Immature natural killer cell (primary cell): ENCODE results near the gene CTBP2. TPM values are rescaled to one million over a fixed set of nuclear protein-coding genes. Genes with fewer than 3 reads are reported as not detected.
A peak's percentile ranks its signal among the peaks of the same experiment; 100 is the strongest.
"Not testable (repeated sequence)": the region's sequence is repeated elsewhere in the genome, so short reads cannot be mapped to it uniquely, and the experiment has no call there.

Experiments
- DNase-seq, 3 donors: peaks; one replicate each; pipeline ENCODE4 v3.0.0; 2022; ENCODE audit warnings: mixed read lengths in 1 of 3
- H3K27ac Mint-ChIP-seq, 6 donors: one replicate each; pipeline ENCODE4 v1.8.0; 2020; ENCODE audit warnings: mixed read lengths in 6 of 6, mild to moderate bottlenecking in 5 of 6, inconsistent platforms in 4 of 6, moderate library complexity in 3 of 6
- H3K27me3 Mint-ChIP-seq, 3 donors: one replicate each; pipeline ENCODE4 v1.8.0; 2020 to 2021; ENCODE audit warnings: low read depth in 3 of 3, mild to moderate bottlenecking in 3 of 3, mixed read lengths in 3 of 3, moderate library complexity in 3 of 3, inconsistent platforms in 1 of 3
- H3K36me3 Mint-ChIP-seq, 3 donors: one replicate each; pipeline ENCODE4 v1.8.0; 2020; ENCODE audit warnings: mixed read lengths in 3 of 3, inconsistent platforms in 2 of 3, mild to moderate bottlenecking in 2 of 3
- H3K4me1 Mint-ChIP-seq, 2 donors: one replicate each; pipeline ENCODE4 v1.8.0; 2020; ENCODE audit warnings: inconsistent platforms in 2 of 2, mild to moderate bottlenecking in 2 of 2, mixed read lengths in 2 of 2, moderate library complexity in 1 of 2
- H3K4me3 Mint-ChIP-seq, 5 donors: one replicate each; pipeline ENCODE4 v1.8.0; 2020; ENCODE audit warnings: mild to moderate bottlenecking in 5 of 5, mixed read lengths in 5 of 5, inconsistent platforms in 3 of 5, moderate library complexity in 3 of 5
- H3K9me3 Mint-ChIP-seq, 6 donors: one replicate each; pipeline ENCODE4 v1.8.0; 2020; ENCODE audit warnings: mild to moderate bottlenecking in 6 of 6, mixed read lengths in 6 of 6, inconsistent platforms in 4 of 6, moderate library complexity in 3 of 6
- polyA plus RNA-seq, 3 donors: library from polyadenylated mRNA; unstranded; fragments of 300-500 nt; fragmentation: Illumina TruSeq; gene quantifications; one replicate each; pipeline ENCODE4 v1.2.3, GENCODE V29; 2021

CTBP2 gene
- polyA plus RNA-seq, 3 donors from 2014 or later, result 89.8 to 154 (median 131) TPM

- Mint-ChIP-seq H3K9me3 (no peaks in the 10 kb centered on the region), H3K27me3 (peaks cover 2 to 7% (median 6%) of the 10 kb centered on the region in 3 donors), H3K27ac (no peak overlapping the region), H3K4me1 (no peaks in the 10 kb centered on the region), H3K36me3 (no peaks in the 10 kb centered on the region), H3K4me3 (no peak overlapping the region)
- DNase-seq, result no peak
These were observed 33.0 kb upstream of the CTBP2 start for GRCh38 chr10:125193306-125193877.

GRCh38 chr10:125192620-125193019 lies 32.3 kb upstream of the CTBP2 start:
- Mint-ChIP-seq H3K36me3 (no peaks in the 10 kb centered on the region), H3K4me1 (no peaks in the 10 kb centered on the region), H3K27ac (no peak overlapping the region), H3K9me3 (no peaks in the 10 kb centered on the region), H3K4me3 (no peak overlapping the region), H3K27me3 (peaks cover 2 to 11% (median 6%) of the 10 kb centered on the region in 3 donors)
- no peak for DNase-seq

GRCh38 chr10:125192005-125192404 lies 31.6 kb upstream of the CTBP2 start:
- no peak overlapping the region for H3K27ac Mint-ChIP-seq
- H3K9me3 Mint-ChIP-seq, result no peaks in the 10 kb centered on the region
- H3K4me1 Mint-ChIP-seq, result no peaks in the 10 kb centered on the region
- peaks cover 4 to 10% (median 6%) of the 10 kb centered on the region in 3 donors for H3K27me3 Mint-ChIP-seq
- no peak overlapping the region for H3K4me3 Mint-ChIP-seq
- no peaks in the 10 kb centered on the region for H3K36me3 Mint-ChIP-seq
- no peak for DNase-seq

- Mint-ChIP-seq H3K27ac (no peak overlapping the region), H3K36me3 (no peaks in the 10 kb centered on the region), H3K27me3 (peaks cover 4 to 9% (median 6%) of the 10 kb centered on the region in 3 donors), H3K9me3 (no peaks in the 10 kb centered on the region), H3K4me1 (no peaks in the 10 kb centered on the region), H3K4me3 (no peak overlapping the region)
- no peak for DNase-seq
These were observed 30.6 kb upstream of the CTBP2 start for GRCh38 chr10:125190946-125191345.

DNA sequence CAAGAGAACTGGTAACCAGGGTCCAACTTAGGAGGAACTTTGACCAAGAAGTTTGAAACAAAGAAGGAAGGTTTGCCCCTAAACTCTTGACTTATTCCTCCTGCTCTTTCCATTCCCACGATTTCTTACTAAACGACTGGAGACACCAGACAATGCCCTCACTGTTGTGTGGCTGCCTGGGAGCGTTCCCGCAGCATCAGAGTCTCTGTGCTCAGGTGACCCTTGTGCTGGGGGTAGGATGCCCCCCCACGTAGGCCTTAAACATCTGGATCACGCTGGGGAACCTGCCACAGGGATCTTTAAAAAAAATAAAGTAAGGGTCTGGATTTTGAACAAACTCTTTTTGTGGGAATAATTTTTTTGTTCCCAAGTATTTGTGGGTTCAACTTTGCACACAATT lies 30.1 kb upstream of the CTBP2 start:
- Mint-ChIP-seq H3K27ac (no peak overlapping the region), H3K27me3 (peaks cover 4 to 9% (median 6%) of the 10 kb centered on the region in 3 donors), H3K4me1 (no peaks in the 10 kb centered on the region), H3K4me3 (no peak overlapping the region), H3K36me3 (no peaks in the 10 kb centered on the region), H3K9me3 (no peaks in the 10 kb centered on the region)
- DNase-seq, result no peak

DNA sequence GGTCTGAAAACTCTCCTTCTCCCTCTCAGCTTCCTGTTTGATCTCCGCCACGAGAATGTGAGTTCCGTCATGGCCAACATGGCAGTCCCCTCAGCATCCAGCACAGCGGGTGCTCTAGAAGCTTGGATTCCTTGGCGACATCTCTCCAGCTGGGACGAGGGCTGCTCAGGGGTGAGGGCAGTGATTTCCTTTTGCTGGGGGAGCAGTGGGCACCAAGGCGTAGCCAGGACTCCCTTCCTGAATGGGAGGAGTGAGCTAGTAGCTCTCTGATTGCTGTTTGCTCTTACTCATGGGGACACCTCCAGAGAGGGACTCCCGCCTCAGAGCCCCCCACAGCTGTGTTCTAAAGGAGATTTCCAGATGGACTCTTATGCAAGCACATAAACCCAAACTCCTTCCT lies 28.8 kb upstream of the CTBP2 start:
- H3K27ac Mint-ChIP-seq, result no peak overlapping the region
- no peaks in the 10 kb centered on the region for H3K9me3 Mint-ChIP-seq
- H3K4me3 Mint-ChIP-seq, result no peak overlapping the region
- H3K4me1 Mint-ChIP-seq, result no peaks in the 10 kb centered on the region
- DNase-seq, result no peak
- H3K27me3 Mint-ChIP-seq, result peaks cover 4 to 8% (median 6%) of the 10 kb centered on the region in 3 donors
- no peaks in the 10 kb centered on the region for H3K36me3 Mint-ChIP-seq

GRCh38 chr10:125187238-125188194 lies 27.2 kb upstream of the CTBP2 start:
- Mint-ChIP-seq H3K27me3 (peaks cover 5 to 13% (median 6%) of the 10 kb centered on the region in 3 donors), H3K4me1 (no peaks in the 10 kb centered on the region), H3K27ac (no peak overlapping the region)

DNA sequence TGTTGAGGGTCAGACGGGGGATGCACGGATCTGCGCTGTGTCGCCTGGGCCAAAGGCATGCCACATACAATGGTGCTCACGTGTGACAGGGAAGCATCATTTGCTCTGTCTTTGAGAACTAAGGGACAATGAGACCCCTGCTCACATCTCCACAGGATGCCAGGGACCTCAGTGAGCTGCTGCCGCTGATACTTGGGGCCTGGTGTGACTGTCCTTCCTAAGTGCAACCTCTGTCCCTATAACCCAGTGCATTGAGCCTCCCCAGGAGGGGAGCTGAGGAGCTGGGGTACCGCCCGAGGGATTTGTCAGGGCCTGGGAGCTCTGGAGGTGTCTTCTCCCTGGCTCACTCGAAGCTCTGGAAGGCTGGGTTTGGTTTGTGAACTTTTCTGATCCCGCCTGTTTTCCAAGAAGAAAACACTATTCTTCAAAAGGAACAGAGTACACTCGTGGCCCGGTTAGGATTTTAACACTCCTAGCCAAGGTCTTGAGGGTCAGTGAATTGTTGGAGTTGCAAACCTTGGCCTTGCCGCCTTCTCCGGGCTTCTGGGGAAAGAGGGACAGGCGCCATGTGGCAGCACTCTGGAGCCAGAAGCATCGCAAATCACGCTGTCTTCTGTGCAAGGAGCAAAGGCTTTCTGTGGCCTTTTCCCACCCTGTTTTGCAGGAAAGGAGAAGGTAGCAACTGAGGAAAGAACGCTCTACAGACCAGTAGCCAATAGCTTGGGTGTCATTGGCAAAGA lies 26.2 kb upstream of the CTBP2 start:
- Mint-ChIP-seq H3K9me3 (peaks cover 0 to 2% (median 0%) of the 10 kb centered on the region in 6 donors), H3K36me3 (no peaks in the 10 kb centered on the region), H3K27ac (no peak overlapping the region), H3K27me3 (peaks cover 0 to 20% (median 9%) of the 10 kb centered on the region in 3 donors), H3K4me1 (no peaks in the 10 kb centered on the region), H3K4me3 (no peak overlapping the region)
- DNase-seq, result no peak

More at GRCh38 chr10:125187238-125188194, 27.2 kb upstream of the CTBP2 start:
- no peak for DNase-seq
- no peaks in the 10 kb centered on the region for H3K36me3 Mint-ChIP-seq
- no peak overlapping the region for H3K4me3 Mint-ChIP-seq
- H3K9me3 Mint-ChIP-seq, result peaks cover 0 to 2% (median 0%) of the 10 kb centered on the region in 6 donors

GRCh38 chr10:125179107-125179506 lies 18.7 kb upstream of the CTBP2 start:
- H3K27me3 Mint-ChIP-seq, result peaks cover 0 to 27% (median 8%) of the 10 kb centered on the region in 3 donors
- H3K36me3 Mint-ChIP-seq, H3K27ac Mint-ChIP-seq, DNase-seq, H3K4me3 Mint-ChIP-seq, H3K9me3 Mint-ChIP-seq, H3K4me1 Mint-ChIP-seq: not testable (repeated sequence)

DNA sequence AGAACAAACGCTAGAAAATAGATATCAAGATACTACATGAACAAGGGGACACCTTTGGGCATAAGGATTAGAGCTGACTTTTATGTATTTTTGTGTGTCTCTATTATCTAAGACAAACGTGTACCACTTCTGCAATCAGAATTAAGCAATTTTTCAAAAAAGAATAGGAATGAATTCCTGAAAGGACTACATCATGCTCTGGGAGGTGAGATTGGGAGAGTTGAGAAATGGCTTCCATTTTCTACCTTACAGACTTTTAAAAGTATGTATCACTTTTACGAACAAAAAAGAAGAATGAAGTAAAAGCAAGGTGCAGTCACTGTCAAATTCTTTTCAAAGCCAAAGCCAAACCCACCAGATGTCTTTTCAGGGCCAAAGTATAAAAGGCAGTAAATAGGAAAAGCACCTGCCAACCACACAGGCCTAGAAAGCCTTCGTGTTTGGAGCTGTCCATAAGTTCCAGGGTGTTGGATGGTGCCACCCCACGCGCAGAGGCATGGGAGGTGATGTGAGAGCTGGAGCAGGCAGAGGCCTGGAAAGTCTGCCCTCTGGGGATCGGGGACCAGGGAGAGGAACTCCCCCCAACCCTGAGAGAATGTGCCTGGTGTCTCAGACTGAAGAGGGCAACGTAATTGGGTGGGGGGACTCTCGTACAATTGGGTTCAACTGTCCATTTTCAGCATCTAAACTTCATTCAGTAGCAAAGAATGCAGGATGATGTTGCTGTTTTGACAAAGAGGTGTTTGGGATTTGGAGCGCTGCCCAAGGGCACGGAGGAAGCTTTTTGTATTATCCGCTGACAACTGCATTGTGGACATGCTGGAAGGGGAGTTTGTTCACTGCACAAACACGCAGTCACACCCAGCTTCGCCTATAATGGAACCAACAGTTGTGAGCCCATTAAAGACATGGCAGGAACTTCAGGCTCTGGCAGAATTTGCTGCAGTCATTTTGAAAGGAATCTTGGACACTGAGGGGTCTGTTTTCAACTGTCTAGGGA lies 17.6 kb upstream of the CTBP2 start:
- Mint-ChIP-seq H3K27me3 (peaks cover 0 to 25% (median 6%) of the 10 kb centered on the region in 3 donors), H3K4me3 (no peak overlapping the region), H3K36me3 (no peaks in the 10 kb centered on the region), H3K9me3 (peaks cover 0 to 5% (median 2%) of the 10 kb centered on the region in 6 donors), H3K27ac (peak overlapping the region in 1 of 6 donors; percentile 39), H3K4me1 (no peaks in the 10 kb centered on the region)
- DNase-seq, result no peak

GRCh38 chr10:125175807-125176206 lies 15.4 kb upstream of the CTBP2 start:
- H3K9me3 Mint-ChIP-seq, result peaks cover 0 to 2% (median under 1%) of the 10 kb centered on the region in 6 donors
- DNase-seq, result no peak
- H3K36me3 Mint-ChIP-seq, result no peaks in the 10 kb centered on the region
- peaks cover 0 to 16% (median 3%) of the 10 kb centered on the region in 3 donors for H3K27me3 Mint-ChIP-seq
- no peak overlapping the region for H3K27ac Mint-ChIP-seq
- no peaks in the 10 kb centered on the region for H3K4me1 Mint-ChIP-seq
- H3K4me3 Mint-ChIP-seq, result no peak overlapping the region

- Mint-ChIP-seq H3K27me3 (peaks cover 2 to 14% (median 3%) of the 10 kb centered on the region in 3 donors), H3K9me3 (peaks cover 0 to 2% (median 0%) of the 10 kb centered on the region in 6 donors), H3K4me3 (no peak overlapping the region), H3K27ac (no peak overlapping the region), H3K4me1 (no peaks in the 10 kb centered on the region), H3K36me3 (no peaks in the 10 kb centered on the region)
- DNase-seq, result no peak
These were observed 14.0 kb upstream of the CTBP2 start for GRCh38 chr10:125174360-125174759.

DNA sequence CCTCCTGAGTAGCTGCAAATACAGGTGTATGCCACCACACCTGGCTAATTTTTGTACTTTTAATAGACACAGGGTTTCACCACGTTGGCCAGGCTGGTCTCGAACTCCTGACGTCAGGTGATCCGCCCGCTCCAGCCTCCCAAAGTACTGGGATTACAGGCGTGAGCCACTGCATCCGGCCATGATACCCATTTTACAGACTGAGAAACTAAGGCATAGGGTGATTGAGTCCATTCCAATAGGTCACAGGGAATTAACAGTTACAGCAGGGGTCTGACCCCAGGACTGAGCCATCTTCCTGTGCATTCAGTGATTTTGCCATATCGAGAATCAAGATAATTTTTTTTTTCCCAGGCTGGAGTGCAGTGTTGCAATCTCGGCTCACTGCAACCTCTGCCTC lies 12.3 kb upstream of the CTBP2 start:
- no peaks in the 10 kb centered on the region for H3K4me1 Mint-ChIP-seq
- no peak overlapping the region for H3K27ac Mint-ChIP-seq

More for the DNA sequence above, 12.3 kb upstream of the CTBP2 start:
- Mint-ChIP-seq H3K4me3 (no peak overlapping the region), H3K9me3 (peaks cover 0 to 2% (median 0%) of the 10 kb centered on the region in 6 donors), H3K36me3 (no peaks in the 10 kb centered on the region), H3K27me3 (peaks cover 0 to 12% (median 2%) of the 10 kb centered on the region in 3 donors)
- DNase-seq, result no peak
